GM18861 (cell line): ENCODE data around the gene IFI44.

Source experiments
- ATAC-seq: cut with Tn5 transposase; IDR thresholded peaks from one replicate; pipeline ENCODE4 v1.9.1; 2021; ENCODE audit not compliant: unreplicated experiment

Gene IFI44

GRCh38 chr1:78651241-78651640 lies 1.6 kb downstream of the IFI44 start:
- no peak for ATAC-seq

GRCh38 chr1:78652019-78652560 lies 2.5 kb downstream of the IFI44 start:
- ATAC-seq = no peak

GRCh38 chr1:78658901-78659300 lies 9.3 kb downstream of the IFI44 start:
- no peak for ATAC-seq

- no peak for ATAC-seq
Measured at GRCh38 chr1:78663923-78664322, 14.3 kb downstream of the IFI44 start.

- ATAC-seq = no peak
Measured at GRCh38 chr1:78664763-78665162, 15.1 kb downstream of the IFI44 start.

GRCh38 chr1:78665809-78666208 lies 16.2 kb downstream of the IFI44 start:
- no peak for ATAC-seq

- no peak for ATAC-seq
Measured at GRCh38 chr1:78667939-78668338, 18.3 kb downstream of the IFI44 start.

- ATAC-seq = no peak
Measured at GRCh38 chr1:78668427-78668826, 18.8 kb downstream of the IFI44 start.

- ATAC-seq = no peak
Measured at GRCh38 chr1:78672428-78672827, 22.8 kb downstream of the IFI44 start.

GRCh38 chr1:78673120-78673519 lies 23.5 kb downstream of the IFI44 start:
- ATAC-seq = no peak

- ATAC-seq = no peak
Measured at GRCh38 chr1:78676347-78676982, 26.8 kb downstream of the IFI44 start.

- ATAC-seq = no peak
Measured at GRCh38 chr1:78676993-78677392, 27.4 kb downstream of the IFI44 start.

GRCh38 chr1:78677788-78678187 lies 28.2 kb downstream of the IFI44 start:
- no peak for ATAC-seq

- peak; percentile 47 for ATAC-seq
Measured at GRCh38 chr1:78678324-78678723, 28.7 kb downstream of the IFI44 start.

GRCh38 chr1:78681265-78681664 lies 31.6 kb downstream of the IFI44 start:
- ATAC-seq = no peak

- ATAC-seq = no peak
Measured at GRCh38 chr1:78682496-78682895, 32.9 kb downstream of the IFI44 start.

GRCh38 chr1:78683079-78683478 lies 33.4 kb downstream of the IFI44 start:
- no peak for ATAC-seq

- ATAC-seq = no peak
Measured at GRCh38 chr1:78687315-78687714, 37.7 kb downstream of the IFI44 start.

GRCh38 chr1:78687914-78688313 lies 38.3 kb downstream of the IFI44 start:
- ATAC-seq = peak; percentile 50

- ATAC-seq = no peak
Measured at GRCh38 chr1:78688697-78689096, 39.1 kb downstream of the IFI44 start.

GRCh38 chr1:78690516-78690915 lies 40.9 kb downstream of the IFI44 start:
- ATAC-seq = no peak

GRCh38 chr1:78691995-78692747 lies 42.5 kb downstream of the IFI44 start:
- ATAC-seq = no peak
